Activated T-cell treated with anti-CD3 and anti-CD28 coated beads, Interleukin-2, amount 50 U/mL, for 4 hours (primary cell): ENCODE results near the gene SLK. TPM values are rescaled to one million over a fixed set of nuclear protein-coding genes. Genes with fewer than 3 reads are reported as not detected.

ENCODE experiments used
- ATAC-seq, 2 donors: fragments of 200-7000 bp; cut with Tn5 transposase; one replicate each; pipeline ENCODE4 v1.10.0; 2021
- DNase-seq: peaks from one replicate; pipeline ENCODE4 v3.0.0-alpha.2; 2020
- H3K27me3 Mint-ChIP-seq: one replicate; pipeline ENCODE4 v1.8.0; 2021; ENCODE audit warnings: low read depth, mixed read lengths
- H3K36me3 Mint-ChIP-seq: one replicate; pipeline ENCODE4 v1.8.0; 2022; ENCODE audit warnings: mixed read lengths; ENCODE audit not compliant: insufficient read depth
- H3K4me1 Mint-ChIP-seq: one replicate; pipeline ENCODE4 v1.8.0; 2021; ENCODE audit warnings: low read depth, mixed read lengths
- H3K4me3 Mint-ChIP-seq: one replicate; pipeline ENCODE4 v1.8.0; 2021; ENCODE audit warnings: mild to moderate bottlenecking, moderate library complexity, mixed read lengths
- H3K9me3 Mint-ChIP-seq: one replicate; pipeline ENCODE4 v1.8.0; 2021; ENCODE audit warnings: mixed read lengths
- total RNA-seq, 3 donors: library from RNA; stranded (reverse); gene quantifications; one replicate each; pipeline ENCODE4 v1.2.1, GENCODE V29; 2021

SLK gene
- total RNA-seq, 3 donors from 2014 or later, result 18.8 to 19.8 (median 19.4) TPM

DNA sequence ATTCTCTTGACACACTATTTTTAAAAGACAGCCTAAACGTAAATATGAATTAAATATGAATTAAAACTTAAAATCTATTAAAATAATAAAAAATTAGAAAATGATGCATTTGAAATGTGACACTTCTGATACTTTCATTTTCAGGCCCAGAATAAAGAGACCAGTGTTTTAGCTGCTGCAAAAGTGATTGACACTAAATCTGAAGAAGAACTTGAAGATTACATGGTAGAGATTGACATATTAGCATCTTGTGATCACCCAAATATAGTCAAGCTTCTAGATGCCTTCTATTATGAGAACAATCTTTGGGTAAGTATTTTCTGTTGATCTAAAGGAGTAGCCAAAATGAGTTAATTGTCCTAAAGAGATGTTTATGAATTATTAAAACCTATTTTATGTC is 23.6 kb downstream of the SLK start:
- H3K4me1 Mint-ChIP-seq, result peaks cover 34% of the 10 kb centered on the region
- H3K4me3 Mint-ChIP-seq, result no peak overlapping the region
- ATAC-seq (no peak), DNase-seq (no peak)
- H3K27me3 Mint-ChIP-seq, result no peaks in the 10 kb centered on the region
- no peaks in the 10 kb centered on the region for H3K9me3 Mint-ChIP-seq
- H3K36me3 Mint-ChIP-seq, result peaks cover 19% of the 10 kb centered on the region

DNA sequence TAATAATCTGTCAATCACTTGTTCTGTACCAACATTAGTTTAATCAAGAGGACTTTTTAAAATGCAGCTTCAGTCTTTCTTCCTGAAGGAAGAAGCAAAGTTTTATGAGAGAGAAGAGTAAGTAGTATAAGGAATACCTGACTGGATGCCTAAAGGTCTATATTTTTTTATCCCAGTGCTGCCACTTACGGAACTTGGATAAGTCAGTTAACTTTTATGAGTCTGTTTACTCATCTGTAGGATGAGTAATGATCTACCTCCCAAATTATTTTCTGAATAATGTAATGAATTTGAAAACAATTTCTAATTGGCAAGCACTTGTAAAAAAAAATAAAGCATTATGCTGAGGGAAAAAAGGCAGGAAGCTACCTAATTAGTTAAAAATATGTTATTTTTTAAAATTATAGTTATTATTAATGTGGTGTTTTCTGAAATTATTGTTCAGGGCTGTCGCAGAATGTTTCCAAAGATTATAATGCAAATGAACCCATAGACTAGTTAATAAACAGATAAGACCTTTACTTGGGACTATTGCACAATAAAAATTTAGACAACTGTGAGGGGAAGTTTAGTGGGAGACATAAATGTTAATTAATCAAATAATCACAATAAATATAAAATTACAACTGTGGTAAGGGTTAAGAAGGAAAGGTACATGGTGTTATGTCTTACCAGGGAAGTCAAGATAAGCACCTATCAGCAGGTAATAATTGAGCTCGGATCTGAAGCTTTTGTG is 24.6 kb downstream of the SLK start:
- Mint-ChIP-seq H3K36me3 (peaks cover 18% of the 10 kb centered on the region), H3K4me1 (peaks cover 30% of the 10 kb centered on the region), H3K4me3 (no peak overlapping the region), H3K27me3 (no peaks in the 10 kb centered on the region), H3K9me3 (no peaks in the 10 kb centered on the region)
- ATAC-seq (no peak), DNase-seq (no peak)

DNA sequence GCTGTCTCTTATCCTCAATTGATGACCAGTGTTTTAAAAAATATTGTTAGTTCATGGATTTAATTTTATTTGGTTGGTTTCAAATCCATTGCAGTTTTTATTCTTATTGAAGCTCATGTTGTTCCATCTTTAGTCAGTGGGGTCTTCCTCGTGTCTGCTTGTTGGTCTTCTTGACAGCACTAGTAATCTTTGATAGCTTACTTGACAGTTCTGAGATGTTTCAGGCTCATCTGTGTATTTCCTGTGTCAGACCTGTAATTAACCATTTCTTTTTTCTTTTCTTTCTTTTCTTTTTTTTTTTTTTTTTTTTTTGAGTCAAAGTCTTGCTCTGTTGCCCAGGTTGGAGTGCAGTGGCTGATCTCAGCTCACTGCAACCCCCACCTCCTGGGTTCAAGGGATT is 28.2 kb downstream of the SLK start:
- ATAC-seq, result no peak
- Mint-ChIP-seq H3K4me1 (peaks cover 7% of the 10 kb centered on the region), H3K36me3 (peaks cover 23% of the 10 kb centered on the region), H3K9me3 (no peaks in the 10 kb centered on the region), H3K27me3 (no peaks in the 10 kb centered on the region), H3K4me3 (no peak overlapping the region)
- no peak for DNase-seq

DNA sequence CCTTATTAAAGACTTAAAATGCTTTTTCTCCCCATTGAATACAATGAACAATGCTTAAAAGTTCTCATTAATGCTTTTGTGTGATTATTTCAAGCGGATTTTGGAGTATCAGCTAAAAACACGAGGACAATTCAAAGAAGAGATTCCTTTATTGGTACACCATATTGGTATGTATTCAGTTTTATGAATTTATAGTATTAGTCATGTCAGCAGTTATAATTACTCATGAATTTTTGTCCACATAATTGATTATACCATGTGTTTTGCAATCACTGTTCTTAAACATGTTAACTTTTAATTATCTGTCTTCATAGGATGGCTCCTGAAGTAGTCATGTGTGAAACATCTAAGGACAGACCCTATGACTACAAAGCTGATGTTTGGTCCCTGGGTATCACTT is 31.9 kb downstream of the SLK start:
- DNase-seq, result no peak
- Mint-ChIP-seq H3K36me3 (peaks cover 37% of the 10 kb centered on the region), H3K4me3 (no peak overlapping the region), H3K27me3 (no peaks in the 10 kb centered on the region), H3K4me1 (peaks cover 11% of the 10 kb centered on the region), H3K9me3 (no peaks in the 10 kb centered on the region)
- no peak for ATAC-seq

DNA sequence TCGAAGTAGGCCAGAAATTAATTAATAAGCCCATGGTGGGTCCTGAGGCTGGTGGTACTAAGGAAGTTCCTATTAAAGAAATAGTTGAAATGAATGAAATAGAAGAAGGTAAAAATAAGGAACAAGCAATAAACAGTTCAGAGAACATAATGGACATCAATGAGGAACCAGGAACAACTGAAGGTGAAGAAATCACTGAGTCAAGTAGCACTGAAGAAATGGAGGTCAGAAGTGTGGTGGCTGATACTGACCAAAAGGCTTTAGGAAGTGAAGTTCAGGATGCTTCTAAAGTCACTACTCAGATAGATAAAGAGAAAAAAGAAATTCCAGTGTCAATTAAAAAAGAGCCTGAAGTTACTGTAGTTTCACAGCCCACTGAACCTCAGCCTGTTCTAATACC is 36.0 kb downstream of the SLK start:
- H3K36me3 Mint-ChIP-seq, result peaks cover 29% of the 10 kb centered on the region
- no peak for DNase-seq

DNA sequence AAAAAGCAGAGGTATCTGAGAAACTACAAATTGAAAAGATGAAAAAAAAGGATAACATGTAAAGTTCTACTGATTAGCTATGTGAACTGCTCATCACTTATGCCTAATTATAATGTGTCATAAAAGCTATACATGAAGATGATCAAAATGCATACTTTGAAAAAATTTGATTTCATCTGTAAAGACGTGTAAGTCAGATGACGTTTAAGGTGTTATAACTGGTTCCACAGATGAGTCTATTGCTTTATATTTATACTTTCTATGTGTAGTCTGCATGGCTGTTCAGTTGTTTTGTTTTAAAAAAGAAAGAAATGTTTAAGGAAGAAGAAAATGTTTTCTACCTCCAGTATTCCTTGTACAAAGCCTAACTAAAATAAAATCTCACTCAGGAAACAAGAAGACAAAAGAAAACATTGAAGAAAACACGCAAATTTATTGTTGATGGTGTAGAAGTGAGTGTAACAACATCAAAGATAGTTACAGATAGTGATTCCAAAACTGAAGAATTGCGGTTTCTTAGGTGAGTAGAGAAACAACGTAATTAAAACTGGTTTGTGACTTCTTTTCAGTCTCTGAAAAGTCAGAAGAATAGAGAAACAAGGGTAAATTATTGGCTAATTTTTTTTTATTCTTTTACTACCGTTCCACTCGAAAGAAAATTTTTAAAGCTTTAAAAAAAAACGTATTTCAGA is 38.4 kb downstream of the SLK start:
- Mint-ChIP-seq H3K36me3 (peaks cover 34% of the 10 kb centered on the region), H3K9me3 (no peaks in the 10 kb centered on the region), H3K27me3 (no peaks in the 10 kb centered on the region), H3K4me1 (peaks cover 11% of the 10 kb centered on the region), H3K4me3 (no peak overlapping the region)
- ATAC-seq (peak; percentile 48 to 54), DNase-seq (no peak)

More for the DNA sequence above, 36.0 kb downstream of the SLK start:
- no peaks in the 10 kb centered on the region for H3K27me3 Mint-ChIP-seq
- no peaks in the 10 kb centered on the region for H3K9me3 Mint-ChIP-seq
- H3K4me3 Mint-ChIP-seq, result no peak overlapping the region
- peaks cover 11% of the 10 kb centered on the region for H3K4me1 Mint-ChIP-seq
- ATAC-seq, result no peak

DNA sequence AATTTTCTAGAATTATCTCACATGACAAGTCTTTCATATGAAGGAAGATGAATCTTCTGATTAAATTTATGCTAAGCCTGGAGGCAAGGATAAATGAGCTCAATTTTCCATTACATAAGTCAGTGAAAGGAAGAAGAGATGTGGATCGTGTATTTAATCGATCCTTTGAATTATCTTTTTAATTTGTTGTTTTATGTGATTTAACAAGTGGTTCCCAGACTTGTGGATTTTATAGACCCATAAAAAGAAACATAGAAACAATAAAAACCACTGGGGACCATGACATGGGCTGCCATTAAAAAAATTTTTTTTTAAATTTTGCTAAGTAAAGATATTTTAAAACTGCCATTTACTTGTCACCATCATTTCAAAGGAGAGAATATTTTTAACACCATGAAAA is 45.0 kb downstream of the SLK start:
- no peaks in the 10 kb centered on the region for H3K27me3 Mint-ChIP-seq
- H3K4me3 Mint-ChIP-seq, result no peak overlapping the region
- ATAC-seq (no peak), DNase-seq (no peak)
- peaks cover 9% of the 10 kb centered on the region for H3K36me3 Mint-ChIP-seq
- no peaks in the 10 kb centered on the region for H3K4me1 Mint-ChIP-seq
- no peaks in the 10 kb centered on the region for H3K9me3 Mint-ChIP-seq

DNA sequence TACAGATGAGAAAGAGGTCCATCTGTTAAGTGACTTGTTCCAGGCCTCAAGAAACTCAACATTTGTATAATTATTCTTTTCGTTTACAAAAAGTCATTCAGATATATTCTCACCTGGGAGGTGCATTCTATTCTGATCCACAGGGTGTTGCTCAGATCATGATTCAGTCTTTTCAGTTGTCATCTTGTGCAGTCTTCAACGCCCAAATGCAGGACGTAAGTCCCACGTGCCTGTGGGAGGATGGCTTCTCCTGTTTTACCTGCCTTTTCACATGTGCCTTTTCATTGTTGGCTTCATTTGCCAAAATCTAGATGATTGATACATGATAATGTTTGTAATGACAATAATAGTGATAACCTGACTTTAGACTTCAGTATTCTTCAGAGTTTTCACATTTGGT is 46.5 kb downstream of the SLK start:
- Mint-ChIP-seq H3K9me3 (no peaks in the 10 kb centered on the region), H3K4me3 (no peak overlapping the region), H3K4me1 (peaks cover 2% of the 10 kb centered on the region), H3K27me3 (no peaks in the 10 kb centered on the region), H3K36me3 (peaks cover 10% of the 10 kb centered on the region)
- no peak for DNase-seq
- ATAC-seq, result no peak

DNA sequence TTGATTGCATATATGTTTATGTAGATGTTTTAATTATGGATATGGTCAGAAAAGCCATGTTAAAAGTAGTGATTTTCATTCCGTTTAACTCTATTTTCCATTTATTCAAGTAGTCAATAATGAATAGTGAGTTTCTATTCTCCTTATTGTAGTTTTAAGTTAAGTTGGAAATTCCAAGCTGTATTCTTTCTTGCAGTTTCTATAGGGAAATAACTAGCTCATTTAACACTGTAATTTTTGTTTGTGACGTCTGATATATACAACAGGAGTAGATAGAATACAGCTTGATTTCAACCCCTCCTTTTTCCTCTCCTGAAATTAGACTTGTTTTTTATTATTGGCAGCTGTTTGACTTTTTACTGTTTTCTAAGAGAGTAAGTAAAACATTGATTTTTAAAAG is 47.2 kb downstream of the SLK start:
- Mint-ChIP-seq H3K36me3 (peaks cover 14% of the 10 kb centered on the region), H3K4me3 (no peak overlapping the region), H3K4me1 (peaks cover 2% of the 10 kb centered on the region), H3K27me3 (no peaks in the 10 kb centered on the region), H3K9me3 (no peaks in the 10 kb centered on the region)
- ATAC-seq (no peak), DNase-seq (no peak)

DNA sequence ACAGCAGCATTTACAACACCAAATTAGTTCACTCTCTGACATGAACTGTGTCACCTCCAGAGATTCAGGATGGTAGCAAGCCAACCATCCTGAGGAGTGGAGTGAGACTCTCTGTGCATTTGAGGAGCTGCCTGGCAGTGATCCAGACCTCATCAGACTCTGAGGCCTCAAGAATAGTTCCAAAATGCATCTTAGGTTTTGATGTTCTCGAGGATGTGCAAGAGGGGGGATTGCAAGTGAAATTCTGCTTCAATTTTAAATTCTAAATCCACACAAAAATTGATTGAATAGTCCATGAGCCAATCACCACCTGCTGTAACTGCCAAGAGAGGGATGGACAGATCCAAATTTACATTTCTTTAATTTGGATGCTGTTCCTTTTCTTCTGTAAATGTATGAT is 49.7 kb downstream of the SLK start:
- Mint-ChIP-seq H3K27me3 (no peaks in the 10 kb centered on the region), H3K4me1 (peaks cover 2% of the 10 kb centered on the region), H3K4me3 (no peak overlapping the region), H3K36me3 (peaks cover 28% of the 10 kb centered on the region), H3K9me3 (no peaks in the 10 kb centered on the region)
- ATAC-seq (no peak), DNase-seq (no peak)

DNA sequence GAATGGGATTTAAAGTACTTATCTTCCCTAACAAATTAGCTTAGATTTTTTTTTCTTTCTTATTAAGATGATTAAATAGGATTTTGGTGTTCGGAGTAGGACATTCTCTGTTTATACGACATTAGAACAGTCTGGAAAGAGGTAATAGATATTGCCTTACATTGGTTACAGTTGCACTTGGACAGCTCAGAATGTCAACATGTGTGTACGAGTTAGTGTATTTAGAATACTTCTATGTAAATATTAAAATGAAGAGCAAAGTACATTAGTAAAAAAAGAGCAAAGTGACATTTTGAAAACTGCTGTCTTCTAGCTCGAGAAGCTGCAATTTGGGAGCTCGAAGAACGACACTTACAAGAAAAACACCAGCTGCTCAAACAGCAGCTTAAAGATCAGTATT is 51.5 kb downstream of the SLK start:
- H3K27me3 Mint-ChIP-seq, result no peaks in the 10 kb centered on the region
- H3K36me3 Mint-ChIP-seq, result peaks cover 39% of the 10 kb centered on the region
- DNase-seq (no peak), ATAC-seq (no peak)
- H3K4me1 Mint-ChIP-seq, result peaks cover 3% of the 10 kb centered on the region
- H3K9me3 Mint-ChIP-seq, result no peaks in the 10 kb centered on the region
- no peak overlapping the region for H3K4me3 Mint-ChIP-seq

DNA sequence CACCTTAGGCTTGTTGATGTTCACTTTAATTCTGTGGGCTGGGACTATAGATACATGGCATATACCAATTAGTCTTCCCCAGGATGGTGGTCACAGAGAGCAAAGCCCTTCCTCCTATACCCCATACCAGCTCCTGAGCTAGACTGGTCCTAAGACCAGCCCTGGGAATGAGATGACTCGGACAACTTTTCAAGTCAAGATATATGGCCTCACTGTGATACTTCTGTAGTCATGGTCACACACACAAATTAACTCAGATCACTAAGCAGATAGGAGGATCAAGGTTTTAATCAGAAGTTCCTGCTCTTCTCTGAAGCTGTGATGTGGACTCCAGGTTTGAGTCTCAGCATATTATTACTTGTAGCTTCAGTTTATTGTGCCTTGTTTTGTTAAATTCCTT is 53.1 kb downstream of the SLK start:
- DNase-seq (no peak), ATAC-seq (no peak)
- Mint-ChIP-seq H3K27me3 (no peaks in the 10 kb centered on the region), H3K36me3 (peaks cover 52% of the 10 kb centered on the region), H3K9me3 (no peaks in the 10 kb centered on the region), H3K4me1 (peaks cover 3% of the 10 kb centered on the region), H3K4me3 (no peak overlapping the region)

DNA sequence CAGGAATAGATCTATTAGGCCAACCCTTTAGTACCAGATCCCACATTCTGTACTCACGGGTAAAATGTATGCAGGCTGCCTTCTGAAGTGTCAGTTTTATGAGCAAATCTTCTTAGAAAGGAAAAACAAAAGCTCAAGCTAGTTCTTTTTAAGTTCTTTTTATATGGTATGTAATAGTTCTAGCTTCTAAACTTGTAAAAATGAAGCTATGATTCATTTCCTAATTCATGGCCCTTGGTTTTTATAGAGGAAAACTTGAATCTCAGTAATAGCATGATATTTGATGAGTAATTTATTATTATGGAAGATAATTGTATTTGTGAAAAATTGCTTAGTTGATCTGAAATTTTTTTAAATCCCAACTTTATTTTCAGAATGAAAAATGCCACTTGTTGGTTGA is 54.3 kb downstream of the SLK start:
- Mint-ChIP-seq H3K9me3 (no peaks in the 10 kb centered on the region), H3K36me3 (peaks cover 56% of the 10 kb centered on the region), H3K4me3 (no peak overlapping the region), H3K27me3 (no peaks in the 10 kb centered on the region), H3K4me1 (peaks cover 3% of the 10 kb centered on the region)
- DNase-seq, result no peak
- ATAC-seq, result no peak

DNA sequence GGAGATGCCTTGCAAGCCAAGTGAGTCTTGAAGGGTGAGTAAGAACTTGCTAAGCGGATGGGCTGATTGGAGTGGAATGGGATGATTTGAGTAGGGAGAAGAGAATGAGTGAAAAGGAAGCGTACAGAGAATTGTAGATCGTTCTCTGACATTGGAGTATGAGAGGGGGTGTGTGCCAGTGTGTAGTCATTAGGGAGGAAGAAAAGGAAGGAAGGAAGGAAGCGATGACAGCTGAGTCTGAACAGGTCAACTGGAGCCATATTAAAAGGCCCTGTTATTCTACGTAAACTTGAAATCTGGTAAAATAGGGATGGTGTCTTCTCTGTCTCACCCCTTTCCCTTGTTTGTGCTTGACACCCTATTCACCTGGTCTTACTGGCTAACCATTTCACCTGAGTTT is 55.1 kb downstream of the SLK start:
- H3K36me3 Mint-ChIP-seq, result peaks cover 56% of the 10 kb centered on the region
- no peaks in the 10 kb centered on the region for H3K27me3 Mint-ChIP-seq
- H3K4me1 Mint-ChIP-seq, result peaks cover 3% of the 10 kb centered on the region
- no peaks in the 10 kb centered on the region for H3K9me3 Mint-ChIP-seq
- ATAC-seq (no peak), DNase-seq (no peak)
- no peak overlapping the region for H3K4me3 Mint-ChIP-seq

DNA sequence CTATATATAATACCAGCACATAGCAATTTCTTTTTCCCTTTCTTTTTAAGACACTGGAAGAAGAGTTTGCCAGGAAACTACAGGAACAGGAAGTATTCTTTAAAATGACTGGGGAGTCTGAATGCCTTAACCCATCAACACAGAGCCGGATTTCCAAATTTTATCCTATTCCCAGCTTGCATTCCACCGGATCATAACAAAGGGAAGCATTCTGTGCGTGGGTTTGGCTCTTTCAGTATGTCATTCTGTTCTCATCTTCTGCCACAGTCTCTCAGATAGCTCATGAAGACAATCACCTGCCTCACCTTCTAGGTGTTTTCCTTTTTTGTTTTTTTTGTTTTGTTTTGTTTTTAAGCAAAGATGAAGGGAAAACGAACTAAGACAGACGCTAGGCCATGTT is 58.6 kb downstream of the SLK start:
- Mint-ChIP-seq H3K36me3 (peaks cover 46% of the 10 kb centered on the region), H3K27me3 (no peaks in the 10 kb centered on the region), H3K4me3 (no peak overlapping the region), H3K4me1 (peaks cover 9% of the 10 kb centered on the region), H3K9me3 (no peaks in the 10 kb centered on the region)
- DNase-seq, result no peak
- ATAC-seq, result no peak
